GM12873 (cell line): Measurements from ENCODE around the gene TCIRG1.

ENCODE experiments used
- CTCF ChIP-seq: IDR thresholded peaks from 2 replicates; pipeline ENCODE4 v1.5.1; 2012; ENCODE audit warnings: low read depth, mild to moderate bottlenecking, moderate library complexity, low read length, control low read depth; ENCODE audit not compliant: insufficient read depth; ENCODE audit errors: missing control alignments

TCIRG1 gene

GRCh38 chr11:68011051-68011943 lies 27.5 kb upstream of the TCIRG1 start:
- no peak for TF ChIP-seq CTCF

GRCh38 chr11:68012044-68012842 lies 26.6 kb upstream of the TCIRG1 start:
- no peak for TF ChIP-seq CTCF

- TF ChIP-seq CTCF = no peak
These were observed 25.8 kb upstream of the TCIRG1 start for GRCh38 chr11:68012843-68013610.

GRCh38 chr11:68013611-68014156 lies 25.1 kb upstream of the TCIRG1 start:
- TF ChIP-seq CTCF = no peak

- TF ChIP-seq CTCF = no peak
These were observed 24.5 kb upstream of the TCIRG1 start for GRCh38 chr11:68014157-68014946.

GRCh38 chr11:68014947-68015447 lies 23.8 kb upstream of the TCIRG1 start:
- TF ChIP-seq CTCF = no peak
